Omental fat pad (tissue), 4 donors: ENCODE data around the gene SRCIN1. TPM values are rescaled to one million over a fixed set of nuclear protein-coding genes. Genes with fewer than 3 reads are reported as not detected.

Source experiments
- ATAC-seq: fragments of 150-250 bp; one replicate; pipeline ENCODE4 v1.9.1; 2016; ENCODE audit warnings: mild to moderate bottlenecking, moderate library complexity; ENCODE audit not compliant: low FRiP score
- DNase-seq: peaks from one replicate; pipeline ENCODE4 v3.0.0-alpha.2; 2019; ENCODE audit warnings: low spot score
- total RNA-seq, 4 donors: library from RNA; depleted of rRNA; stranded (reverse); fragments of >200 nt; gene quantifications; one replicate each; pipeline ENCODE4 v1.1.0, GENCODE V29; 2016
- TF ChIP-seq, protein P1 (sequence below), 3 donors: fragments of 450-650 bp; IDR thresholded peaks; one replicate each; pipeline ENCODE4 v1.5.1; 2016 to 2017; ENCODE audit warnings: antibody characterized with exemption in 3 of 3, mild to moderate bottlenecking in 3 of 3, moderate library complexity in 2 of 3

SRCIN1 gene
- total RNA-seq, 4 donors from 2014 or later, result 1.2 to 5.6 (median 2.7) TPM

DNA sequence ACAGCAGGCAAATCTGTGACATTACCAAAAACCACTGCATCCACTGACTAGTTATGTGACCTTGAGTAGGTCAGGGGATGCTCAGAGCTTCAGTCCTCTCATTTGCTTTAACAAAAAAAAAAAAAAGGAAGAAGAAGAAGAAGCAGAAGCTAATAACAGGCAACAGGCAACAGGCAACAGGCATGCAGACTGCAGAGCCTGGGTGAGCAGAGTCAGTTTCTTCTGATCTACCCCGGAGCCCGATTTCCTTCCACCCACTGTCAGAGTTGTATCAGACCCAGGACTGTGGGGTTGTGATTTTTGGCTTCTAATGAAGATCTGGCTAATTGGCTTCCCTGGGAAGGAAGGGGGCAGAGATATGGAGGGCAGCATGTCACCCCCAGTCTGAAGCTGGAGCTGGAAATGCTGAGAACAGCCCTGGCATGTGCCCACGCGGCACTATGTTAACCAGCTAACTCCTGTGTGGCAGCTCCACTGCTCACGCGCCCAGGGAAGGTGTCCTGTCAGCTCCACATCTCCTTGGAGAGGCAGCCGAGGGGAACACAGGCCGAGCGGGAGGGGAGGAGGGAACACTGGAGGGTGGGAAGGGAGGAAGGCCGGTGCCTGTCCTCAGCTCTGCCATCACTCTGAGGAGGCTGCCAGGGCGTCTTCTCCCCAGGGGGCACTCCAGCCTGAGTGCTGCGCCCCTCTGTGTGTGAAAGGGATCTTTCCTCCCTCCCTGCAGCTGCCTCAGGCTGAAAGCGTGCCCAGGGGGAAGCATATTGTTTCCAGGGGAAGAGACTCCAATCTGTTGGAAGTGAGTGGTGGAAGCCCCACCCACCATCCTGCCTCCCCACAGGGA is 17.6 kb downstream of the SRCIN1 start:
- DNase-seq (no peak), ATAC-seq (no peak)

DNA sequence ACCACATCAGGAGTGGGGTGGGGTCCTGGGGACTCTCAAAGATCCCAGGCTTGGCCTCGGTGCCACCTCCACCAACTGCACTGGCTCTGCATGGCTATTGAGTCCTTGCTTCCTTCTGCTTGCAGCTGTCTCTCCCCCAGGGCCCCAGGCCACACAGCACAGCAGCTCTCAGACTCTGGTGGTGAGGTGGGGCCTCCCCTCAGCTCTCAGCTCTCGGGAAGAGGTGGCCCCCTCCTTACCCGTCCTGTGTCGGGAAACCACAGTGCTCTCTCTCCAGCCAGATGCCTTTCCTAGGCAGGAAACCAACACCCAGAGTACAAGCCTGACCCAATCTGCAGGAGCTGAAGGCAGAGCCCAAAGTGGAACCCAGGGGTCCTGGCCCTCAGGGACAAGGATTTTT is 18.5 kb downstream of the SRCIN1 start:
- DNase-seq (no peak), ATAC-seq (no peak)
- TF ChIP-seq, protein P1, sequence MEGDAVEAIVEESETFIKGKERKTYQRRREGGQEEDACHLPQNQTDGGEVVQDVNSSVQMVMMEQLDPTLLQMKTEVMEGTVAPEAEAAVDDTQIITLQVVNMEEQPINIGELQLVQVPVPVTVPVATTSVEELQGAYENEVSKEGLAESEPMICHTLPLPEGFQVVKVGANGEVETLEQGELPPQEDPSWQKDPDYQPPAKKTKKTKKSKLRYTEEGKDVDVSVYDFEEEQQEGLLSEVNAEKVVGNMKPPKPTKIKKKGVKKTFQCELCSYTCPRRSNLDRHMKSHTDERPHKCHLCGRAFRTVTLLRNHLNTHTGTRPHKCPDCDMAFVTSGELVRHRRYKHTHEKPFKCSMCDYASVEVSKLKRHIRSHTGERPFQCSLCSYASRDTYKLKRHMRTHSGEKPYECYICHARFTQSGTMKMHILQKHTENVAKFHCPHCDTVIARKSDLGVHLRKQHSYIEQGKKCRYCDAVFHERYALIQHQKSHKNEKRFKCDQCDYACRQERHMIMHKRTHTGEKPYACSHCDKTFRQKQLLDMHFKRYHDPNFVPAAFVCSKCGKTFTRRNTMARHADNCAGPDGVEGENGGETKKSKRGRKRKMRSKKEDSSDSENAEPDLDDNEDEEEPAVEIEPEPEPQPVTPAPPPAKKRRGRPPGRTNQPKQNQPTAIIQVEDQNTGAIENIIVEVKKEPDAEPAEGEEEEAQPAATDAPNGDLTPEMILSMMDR (IDR thresholded peaks at IDR 0.05), result no peak

More for the DNA sequence above, 17.6 kb downstream of the SRCIN1 start:
- TF ChIP-seq, protein P1 (IDR thresholded peaks at IDR 0.05), result no peak

DNA sequence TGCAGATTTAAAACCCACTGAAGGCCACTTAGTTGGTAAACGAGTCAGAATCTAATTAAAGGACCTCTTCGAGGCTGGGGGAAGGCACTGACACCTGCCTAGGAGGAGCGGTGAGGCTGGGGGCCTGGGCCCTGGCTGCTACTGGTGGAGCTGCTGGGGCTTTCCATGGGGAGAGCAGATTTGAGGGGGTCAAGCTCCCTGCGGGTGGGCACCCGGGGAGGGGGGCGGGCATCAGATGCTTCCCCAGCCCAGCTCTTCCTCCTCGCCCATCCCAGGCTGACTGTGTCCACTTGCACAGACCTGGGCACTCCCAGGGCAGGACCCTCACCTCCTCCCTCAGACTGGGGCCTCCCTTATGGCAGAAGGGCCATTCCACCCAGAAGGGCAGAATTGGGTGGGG is 19.0 kb downstream of the SRCIN1 start:
- TF ChIP-seq, protein P1 (IDR thresholded peaks at IDR 0.05), result no peak
- DNase-seq (no peak), ATAC-seq (no peak)

DNA sequence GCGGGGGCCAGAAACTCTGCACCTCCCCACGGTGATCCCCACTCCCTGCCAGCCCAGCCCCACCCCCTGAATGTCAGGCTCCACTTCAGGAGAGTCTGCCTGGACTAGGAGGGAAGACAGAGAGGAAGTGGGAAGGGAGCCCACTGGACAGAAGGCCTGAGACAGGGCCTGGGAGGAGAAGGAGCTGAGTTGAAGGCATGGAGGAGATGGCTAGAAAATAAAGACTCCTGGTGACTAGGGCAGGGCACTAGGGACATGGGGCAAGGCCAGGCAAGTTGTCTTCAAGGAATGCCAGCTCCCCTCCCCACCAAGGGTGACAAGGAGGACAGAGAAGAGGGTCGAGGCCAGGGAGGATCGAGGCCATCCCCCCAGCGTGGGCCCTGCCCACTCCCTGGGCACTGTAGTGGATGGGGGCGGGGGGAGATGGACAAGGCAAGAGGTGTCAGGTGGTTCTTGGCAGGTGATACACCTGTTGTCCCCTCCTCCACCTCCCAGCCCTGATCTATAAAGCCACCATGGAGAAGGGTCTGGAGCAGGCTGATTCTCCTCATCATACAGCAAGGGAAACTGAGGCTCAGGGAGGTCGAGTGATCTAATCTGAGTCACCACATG is 19.7 kb downstream of the SRCIN1 start:
- no peak for DNase-seq
- TF ChIP-seq, protein P1 (IDR thresholded peaks at IDR 0.05), result no peak
- ATAC-seq, result no peak

DNA sequence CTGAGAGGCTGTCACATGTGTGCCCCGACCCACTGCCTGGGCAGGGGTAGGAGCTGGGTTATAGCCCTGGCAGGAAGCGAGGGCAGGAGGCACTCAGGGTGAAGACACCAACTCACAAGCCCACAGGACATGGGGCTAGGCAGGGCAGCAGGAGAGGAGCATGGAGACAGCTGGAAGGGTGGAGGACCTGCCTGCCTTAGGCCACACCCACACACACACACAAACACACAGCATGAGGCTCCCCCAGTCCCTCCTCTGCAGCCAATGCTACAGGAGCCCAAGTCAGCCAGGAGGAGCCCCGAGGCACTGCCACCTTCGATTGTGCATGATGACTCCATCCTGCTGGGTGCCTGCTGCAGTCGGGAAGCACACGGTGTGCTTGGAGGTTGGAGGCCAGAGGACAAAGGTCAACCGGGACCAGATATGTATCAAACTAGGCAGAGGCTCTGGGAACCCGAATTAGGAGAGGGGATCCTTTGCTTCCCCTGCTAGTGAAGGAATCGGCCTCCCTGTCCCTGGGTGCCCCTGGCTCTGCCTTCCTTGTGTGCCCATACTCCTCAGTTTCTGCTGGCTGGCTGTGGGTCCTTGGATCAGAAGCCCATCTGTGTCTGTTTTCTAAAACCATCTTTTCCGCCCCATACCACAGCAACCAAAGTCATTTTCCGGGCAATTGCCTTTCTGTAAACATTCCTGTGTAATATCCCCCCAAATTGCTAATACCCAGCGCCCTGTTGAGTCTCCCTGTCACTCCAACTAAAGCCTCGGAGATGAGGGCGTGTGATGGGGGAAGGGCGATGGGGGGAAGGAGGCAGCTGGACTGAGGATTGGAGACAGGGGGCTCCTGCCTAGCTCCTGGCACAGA is 20.5 kb downstream of the SRCIN1 start:
- no peak for ATAC-seq
- TF ChIP-seq, protein P1 (IDR thresholded peaks at IDR 0.05), result no peak
- no peak for DNase-seq

DNA sequence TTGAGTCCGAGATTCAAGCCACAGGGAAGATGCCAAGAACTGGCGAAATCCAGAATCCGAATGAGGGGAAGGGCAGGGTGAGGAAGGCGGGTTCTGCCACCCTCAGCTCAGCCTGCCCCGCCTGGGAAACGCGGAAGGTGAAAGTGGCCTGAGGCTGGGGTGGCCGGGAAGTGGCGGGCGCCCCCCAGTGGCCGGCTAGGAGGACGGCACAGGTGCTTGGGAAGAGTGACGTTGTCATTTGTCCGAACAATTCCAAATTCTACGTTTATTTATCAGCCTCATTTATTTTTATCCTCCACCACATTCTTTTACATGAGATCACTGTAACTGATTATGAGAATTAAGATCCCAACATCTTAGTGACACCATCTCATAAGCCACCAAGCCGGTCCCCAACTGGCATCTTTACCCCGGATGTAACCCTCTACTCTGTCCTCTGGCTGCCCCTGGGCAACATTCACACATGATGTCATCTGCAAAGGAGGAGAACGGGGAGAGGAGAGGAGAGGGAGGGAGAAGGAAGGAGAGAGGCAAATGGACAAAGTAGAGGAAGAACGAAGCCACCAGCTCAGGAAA is 21.3 kb downstream of the SRCIN1 start:
- ATAC-seq (peak; percentile 79), DNase-seq (no peak)
- TF ChIP-seq, protein P1 (IDR thresholded peaks at IDR 0.05), result peak in 1 of 3 donors; percentile 77
